ENCODE results near the gene CCDC183. TPM values are rescaled to one million over a fixed set of nuclear protein-coding genes. Genes with fewer than 3 reads are reported as not detected.

CCDC183 gene
- total and polyA plus RNA-seq, 4 donors, result 0.38 to 4.6 (median 2.2) TPM

GRCh38 chr9:136849038-136849959 is 53.2 kb downstream of the CCDC183 start, which contains the start of gene PHPT1:
Gene PHPT1, plus strand, starts transcription at chr9:136849409. Its CDS starts 22 bp downstream, at chr9:136849431.
- Histone ChIP-seq H3K4me3 (peak within 1 kb of the TSS; percentile 77), H3K9ac (ENCODE audit: insufficient read depth in 1 of 2, low read length in 2 of 2) (peak within 1 kb of the TSS; percentile 37 to 61), H3K4me1 (ENCODE audit: control insufficient read depth in 5 of 5, insufficient read depth in 5 of 5, low read length in 5 of 5) (peaks cover 0 to 23% (median 9%) of the 10 kb centered on the region in 5 donors), H3K9me3 (ENCODE audit: control insufficient read depth in 4 of 4, insufficient read depth in 3 of 4, low read length in 3 of 4) (peaks cover 0 to 3% (median 0%) of the 10 kb centered on the region in 4 donors), H3K27ac (ENCODE audit: low read depth in 1 of 2, low read length in 1 of 2) (peak within 1 kb of the TSS; percentile 86 to 88), H3K36me3 (ENCODE audit: control insufficient read depth in 4 of 4, insufficient read depth in 4 of 4, low read length in 4 of 4) (peaks cover 0 to 6% (median 2%) of the 10 kb centered on the region in 4 donors), H3K27me3 (ENCODE audit: control insufficient read depth in 3 of 3, insufficient read depth in 3 of 3, low read length in 2 of 3) (peaks cover 0 to 16% (median 8%) of the 10 kb centered on the region in 3 donors)
- WGBS, 2 donors, result 0 to 1% methylated on average over 62 to 77 of the region's 77 CpGs
- DNase-seq (peak; percentile 99 to 100 (median 99)), ATAC-seq (ENCODE audit: insufficient read depth, low FRiP score) (peak; percentile 91)
- no peak for TF ChIP-seq CTCF (IDR thresholded peaks at IDR 0.05; ENCODE audit: control extremely low read depth, extremely low read depth)

GRCh38 chr9:136849960-136850865 is 54.1 kb downstream of the CCDC183 start:
- 53 to 67% methylated on average over 41 to 43 of the region's 43 CpGs for WGBS, 2 donors
- no peak for DNase-seq
- peak overlapping the region; percentile 63 to 68 for H3K27ac ChIP-seq (ENCODE audit: low read depth in 1 of 2, low read length in 1 of 2)

More at GRCh38 chr9:136849960-136850865, 54.1 kb downstream of the CCDC183 start:
- no peak for ATAC-seq (ENCODE audit: insufficient read depth, low FRiP score)
- Histone ChIP-seq H3K27me3 (ENCODE audit: control insufficient read depth in 3 of 3, insufficient read depth in 3 of 3, low read length in 2 of 3) (peaks cover 0 to 14% (median 8%) of the 10 kb centered on the region in 3 donors), H3K4me3 (peak overlapping the region; percentile 54), H3K36me3 (ENCODE audit: control insufficient read depth in 4 of 4, insufficient read depth in 4 of 4, low read length in 4 of 4) (peaks cover 0 to 9% (median 2%) of the 10 kb centered on the region in 4 donors), H3K9ac (ENCODE audit: insufficient read depth in 1 of 2, low read length in 2 of 2) (peak overlapping the region; percentile 37 to 45), H3K9me3 (ENCODE audit: control insufficient read depth in 4 of 4, insufficient read depth in 3 of 4, low read length in 3 of 4) (peaks cover 0 to 2% (median 0%) of the 10 kb centered on the region in 4 donors), H3K4me1 (ENCODE audit: control insufficient read depth in 5 of 5, insufficient read depth in 5 of 5, low read length in 5 of 5) (peaks cover 0 to 23% (median 9%) of the 10 kb centered on the region in 5 donors)
- no peak for TF ChIP-seq CTCF (IDR thresholded peaks at IDR 0.05; ENCODE audit: control extremely low read depth, extremely low read depth)

Measured in lung (tissue), 12 donors.